MCF 10A (cell line): Measurements from ENCODE around the gene MACC1. TPM values are rescaled to one million over a fixed set of nuclear protein-coding genes. Genes with fewer than 3 reads are reported as not detected.
A peak's percentile ranks its signal among the peaks of the same experiment; 100 is the strongest.

ENCODE experiments used
- BruUV-seq: library from RNA; stranded (reverse); fragments of 400-500 nt; replicated peaks from 2 replicates; lab custom pipeline; 2021; lab: Mats Ljungman, UMichigan
- CTCF ChIA-PET: fragments of 300-600 bp; sonication (Branson Sonifier 250); formaldehyde crosslinking; extraction: SDS; loops from one replicate; lab custom pipeline; 2021; ENCODE audit warnings: antibody characterized with exemption, inconsistent platforms; lab: Yijun Ruan, JAX
- POLR2A ChIA-PET: fragments of 300-600, 350-650 bp; sonication (Branson Sonifier 250); formaldehyde crosslinking; extraction: SDS; loops from one replicate; lab custom pipeline; 2020; ENCODE audit warnings: antibody characterized with exemption, inconsistent platforms; lab: Yijun Ruan, JAX
- DNase-seq: peaks from one replicate; pipeline ENCODE4 v3.0.0-alpha.2; 2018; ENCODE audit not compliant: unreplicated experiment
- H3K27ac Mint-ChIP-seq: one replicate; pipeline ENCODE4 v1.8.0; 2022; ENCODE audit warnings: mild to moderate bottlenecking, low read depth, mixed read lengths; ENCODE audit not compliant: unreplicated experiment
- H3K27me3 Mint-ChIP-seq: one replicate; pipeline ENCODE4 v1.8.0; 2022; ENCODE audit warnings: mixed read lengths; ENCODE audit not compliant: insufficient read depth, unreplicated experiment
- H3K36me3 Mint-ChIP-seq: one replicate; pipeline ENCODE4 v1.8.0; 2022; ENCODE audit warnings: mild to moderate bottlenecking, moderate library complexity, mixed read lengths; ENCODE audit not compliant: insufficient read depth, unreplicated experiment
- H3K4me1 Mint-ChIP-seq: one replicate; pipeline ENCODE4 v1.8.0; 2022; ENCODE audit warnings: mixed read lengths; ENCODE audit not compliant: insufficient read depth, unreplicated experiment
- H3K4me3 Mint-ChIP-seq: one replicate; pipeline ENCODE4 v1.8.0; 2022; ENCODE audit warnings: mild to moderate bottlenecking, moderate library complexity, mixed read lengths; ENCODE audit not compliant: unreplicated experiment
- H3K9me3 Mint-ChIP-seq: one replicate; pipeline ENCODE4 v1.8.0; 2022; ENCODE audit warnings: mixed read lengths; ENCODE audit not compliant: unreplicated experiment
- intact Hi-C: fragments of 100-400 bp; cut with micrococcal nuclease; formaldehyde crosslinking; loops from 2 replicates; pipeline ENCODE4 v1.14.1; 2022
- total RNA-seq: library from RNA; stranded (reverse); gene quantifications from 2 replicates; pipeline ENCODE4 v1.2.3, GENCODE V29; 2022
- TF ChIP-seq, protein P1 (sequence below): fragments of 200-600 bp; IDR thresholded peaks from one replicate; pipeline ENCODE4 v1.8.0; 2022; ENCODE audit warnings: antibody characterized with exemption, mild to moderate bottlenecking; ENCODE audit not compliant: unreplicated experiment

Gene MACC1
- total RNA-seq, 1 experiment from 2014 or later, result 0.14 TPM

DNA sequence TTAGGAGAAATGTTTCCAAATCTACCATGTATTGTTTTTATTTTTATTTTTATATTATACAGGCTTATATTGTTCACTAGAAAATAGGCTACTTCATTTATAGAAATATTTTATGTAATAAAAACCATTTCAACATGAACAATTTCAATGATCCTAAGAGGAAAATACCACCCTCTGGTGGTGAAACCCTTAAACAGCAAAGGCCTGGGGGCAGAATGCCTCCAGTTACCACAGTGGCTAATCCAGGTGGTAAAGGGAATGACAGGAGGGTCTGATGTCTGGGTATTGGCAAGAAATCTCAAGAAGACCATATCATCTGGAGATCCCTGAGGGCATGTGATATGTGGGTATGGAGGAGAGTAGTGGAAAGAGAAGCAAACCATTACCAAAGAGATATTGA lies 19.3 kb downstream of the MACC1 start:
- Mint-ChIP-seq H3K4me1 (peaks cover 9% of the 10 kb centered on the region), H3K36me3 (no peaks in the 10 kb centered on the region), H3K4me3 (no peak overlapping the region), H3K27me3 (no peaks in the 10 kb centered on the region), H3K9me3 (no peaks in the 10 kb centered on the region), H3K27ac (peak overlapping the region; percentile 13)
- peak; percentile 12 for DNase-seq
- intact Hi-C loops, result no loop called here
- BruUV-seq, result no TSS peak
- CTCF ChIA-PET, result interaction anchor here (0.7 kb wide), 1 partner anchor 30 kb away, joined by 3 read pairs; no protein-coding TSS in a partner anchor
- TF ChIP-seq, protein P1, sequence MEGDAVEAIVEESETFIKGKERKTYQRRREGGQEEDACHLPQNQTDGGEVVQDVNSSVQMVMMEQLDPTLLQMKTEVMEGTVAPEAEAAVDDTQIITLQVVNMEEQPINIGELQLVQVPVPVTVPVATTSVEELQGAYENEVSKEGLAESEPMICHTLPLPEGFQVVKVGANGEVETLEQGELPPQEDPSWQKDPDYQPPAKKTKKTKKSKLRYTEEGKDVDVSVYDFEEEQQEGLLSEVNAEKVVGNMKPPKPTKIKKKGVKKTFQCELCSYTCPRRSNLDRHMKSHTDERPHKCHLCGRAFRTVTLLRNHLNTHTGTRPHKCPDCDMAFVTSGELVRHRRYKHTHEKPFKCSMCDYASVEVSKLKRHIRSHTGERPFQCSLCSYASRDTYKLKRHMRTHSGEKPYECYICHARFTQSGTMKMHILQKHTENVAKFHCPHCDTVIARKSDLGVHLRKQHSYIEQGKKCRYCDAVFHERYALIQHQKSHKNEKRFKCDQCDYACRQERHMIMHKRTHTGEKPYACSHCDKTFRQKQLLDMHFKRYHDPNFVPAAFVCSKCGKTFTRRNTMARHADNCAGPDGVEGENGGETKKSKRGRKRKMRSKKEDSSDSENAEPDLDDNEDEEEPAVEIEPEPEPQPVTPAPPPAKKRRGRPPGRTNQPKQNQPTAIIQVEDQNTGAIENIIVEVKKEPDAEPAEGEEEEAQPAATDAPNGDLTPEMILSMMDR, result no peak
- POLR2A ChIA-PET, result no interaction called here

DNA sequence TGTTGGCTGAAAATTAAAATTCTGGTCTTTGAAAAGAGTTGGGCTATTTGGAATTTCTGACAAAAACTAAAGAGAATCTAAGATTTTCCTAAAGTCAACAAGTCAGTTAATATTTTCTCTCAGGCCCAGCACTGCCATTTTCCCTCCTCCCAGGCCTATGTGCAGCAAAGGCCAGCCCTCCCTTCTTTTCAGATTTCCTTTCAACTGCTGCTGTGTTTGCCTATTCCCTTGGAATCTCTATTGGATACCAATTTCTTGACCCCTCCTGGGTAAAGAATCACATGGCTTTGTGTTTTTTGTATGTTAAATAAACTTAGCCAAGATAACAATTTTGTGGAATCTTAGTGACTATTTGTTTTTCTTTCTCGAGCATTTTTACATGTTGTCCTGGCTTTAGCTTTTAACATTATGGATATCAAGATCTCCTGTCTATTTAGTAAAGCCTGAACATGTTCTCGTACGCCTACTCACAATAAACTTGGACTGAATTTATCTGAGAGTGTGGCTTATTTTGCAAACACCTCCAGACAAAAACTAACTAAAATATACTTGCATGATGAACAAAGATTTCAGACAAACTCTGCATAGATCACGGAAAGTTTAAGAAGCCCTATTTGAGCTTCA lies 19.9 kb downstream of the MACC1 start:
- Mint-ChIP-seq H3K4me1 (peaks cover 9% of the 10 kb centered on the region), H3K27ac (no peak overlapping the region), H3K27me3 (no peaks in the 10 kb centered on the region), H3K36me3 (no peaks in the 10 kb centered on the region), H3K9me3 (no peaks in the 10 kb centered on the region), H3K4me3 (no peak overlapping the region)
- TF ChIP-seq, protein P1, result no peak
- ChIA-PET POLR2A (no interaction called here), CTCF (interaction anchor here (0.6 to 0.8 kb wide), 4 partner anchors 30 to 565 kb away, joined by 3 to 9 read pairs (median 3); no protein-coding TSS in a partner anchor)
- DNase-seq, result no peak
- intact Hi-C loops, result no loop called here
- BruUV-seq, result no TSS peak

DNA sequence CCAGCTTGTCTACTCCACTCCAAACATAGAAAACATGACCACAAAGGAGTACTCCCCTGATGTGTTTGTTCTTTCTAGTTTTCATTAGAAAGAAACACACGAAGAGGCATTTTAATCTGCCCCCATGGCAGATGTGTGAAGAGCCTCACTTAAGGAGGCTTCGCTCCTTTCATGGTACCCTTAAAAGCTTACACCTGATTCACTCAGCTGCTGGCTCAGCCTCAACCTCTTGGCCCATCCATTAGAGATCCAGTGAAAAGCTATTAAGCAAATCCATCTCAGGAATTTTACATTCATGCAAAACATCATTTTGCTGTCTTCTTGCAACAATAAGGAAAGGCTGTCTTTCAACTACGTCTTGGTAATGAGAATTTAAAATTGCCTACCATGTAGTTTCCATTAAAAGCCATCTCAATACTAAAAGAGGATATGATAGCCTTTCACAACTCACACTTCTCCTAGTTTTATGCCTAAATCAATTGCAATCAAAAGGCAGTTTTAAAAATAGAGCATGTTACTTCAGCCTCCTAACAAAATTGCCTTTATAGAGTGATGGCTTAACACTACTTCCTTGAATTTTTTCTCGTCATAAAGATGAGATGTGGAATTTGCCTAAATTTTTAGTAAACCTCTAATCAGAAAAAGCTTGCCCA lies 22.7 kb downstream of the MACC1 start:
- Mint-ChIP-seq H3K4me1 (peaks cover 6% of the 10 kb centered on the region), H3K27me3 (no peaks in the 10 kb centered on the region), H3K4me3 (no peak overlapping the region), H3K9me3 (peaks cover 7% of the 10 kb centered on the region), H3K27ac (no peak overlapping the region), H3K36me3 (peaks cover 3% of the 10 kb centered on the region)
- no TSS peak for BruUV-seq
- no peak for DNase-seq
- ChIA-PET CTCF (no interaction called here), POLR2A (no interaction called here)
- intact Hi-C loops, result no loop called here
- TF ChIP-seq, protein P1, result no peak

DNA sequence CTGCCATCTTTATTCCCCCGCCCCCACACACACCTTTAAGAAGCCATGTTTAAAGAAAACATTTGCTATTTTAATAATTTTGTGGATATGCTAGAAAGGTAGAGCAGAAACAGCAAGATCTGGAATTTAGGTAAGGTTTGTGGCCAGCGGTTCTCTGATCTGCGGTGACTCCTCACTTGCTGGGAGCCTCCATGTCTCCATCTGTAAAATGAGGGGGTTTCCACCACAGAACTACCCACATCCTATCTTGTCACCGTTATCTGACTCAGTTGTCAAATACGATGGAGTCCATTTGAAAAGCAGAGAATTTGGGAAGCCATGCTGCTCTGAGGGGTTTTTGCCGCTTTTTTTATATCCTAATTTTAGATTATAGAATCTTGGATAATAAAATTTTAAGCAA lies 23.3 kb downstream of the MACC1 start:
- no peak overlapping the region for H3K27ac Mint-ChIP-seq
- POLR2A ChIA-PET, result no interaction called here
- CTCF ChIA-PET, result interaction anchor here (0.6 kb wide), 1 partner anchor 446 kb away, joined by 3 read pairs; no protein-coding TSS in a partner anchor
- no peak overlapping the region for H3K4me3 Mint-ChIP-seq
- no peak for DNase-seq
- H3K36me3 Mint-ChIP-seq, result peaks cover 6% of the 10 kb centered on the region
- TF ChIP-seq, protein P1, result no peak
- peaks cover 10% of the 10 kb centered on the region for H3K9me3 Mint-ChIP-seq
- intact Hi-C loops, result no loop called here
- H3K27me3 Mint-ChIP-seq, result no peaks in the 10 kb centered on the region
- no TSS peak for BruUV-seq
- no peaks in the 10 kb centered on the region for H3K4me1 Mint-ChIP-seq
